ENCODE data around the gene NEK5. TPM values are rescaled to one million over a fixed set of nuclear protein-coding genes. Genes with fewer than 3 reads are reported as not detected.
"Not testable (repeated sequence)": the region's sequence is repeated elsewhere in the genome, so short reads cannot be mapped to it uniquely, and the experiment has no call there.

Gene NEK5
- total and polyA plus RNA-seq, 2 donors, result 0.28 to 0.34 TPM

DNA sequence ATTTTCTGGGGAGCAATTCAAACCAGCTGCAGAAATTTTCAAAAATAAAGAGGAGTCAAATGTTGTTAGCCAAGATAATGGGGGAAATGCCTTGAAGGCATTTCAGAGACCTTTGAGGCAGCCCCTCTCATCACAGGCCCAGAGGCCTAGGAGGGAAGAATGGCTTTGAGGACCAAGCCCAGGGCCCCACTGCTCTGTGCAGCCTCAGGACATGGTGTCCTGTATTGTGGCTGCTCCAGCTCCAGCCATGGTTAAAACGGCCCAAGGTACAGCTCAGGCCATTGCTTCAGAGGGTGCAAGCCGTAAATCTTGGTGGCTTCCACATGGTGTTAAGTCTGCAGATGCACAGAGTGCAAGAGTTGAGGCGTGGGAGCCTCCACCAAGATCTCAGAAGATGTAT is 32.1 kb downstream of the NEK5 start:
- WGBS, result 97% methylated on average over 3 of the region's 3 CpGs
- Histone ChIP-seq H3K4me1 (ENCODE audit: control insufficient read depth in 2 of 2, insufficient read depth in 2 of 2, low read length in 2 of 2) (no peaks in the 10 kb centered on the region), H3K4me3 (ENCODE audit: low read length in 2 of 2) (no peak overlapping the region), H3K9me3 (ENCODE audit: control insufficient read depth in 2 of 2, insufficient read depth in 1 of 2, low read length in 1 of 2) (no peaks in the 10 kb centered on the region), H3K27ac (ENCODE audit: low read depth in 1 of 2, low read length in 1 of 2) (no peak overlapping the region), H3K27me3 (ENCODE audit: control insufficient read depth in 2 of 2, insufficient read depth in 1 of 2, low read length in 1 of 2) (no peaks in the 10 kb centered on the region), H3K36me3 (ENCODE audit: control insufficient read depth in 2 of 2, insufficient read depth in 2 of 2, low read length in 1 of 2) (no peaks in the 10 kb centered on the region)
- no peak for DNase-seq (ENCODE audit: low read depth in 6 of 9, low spot score in 9 of 9)

DNA sequence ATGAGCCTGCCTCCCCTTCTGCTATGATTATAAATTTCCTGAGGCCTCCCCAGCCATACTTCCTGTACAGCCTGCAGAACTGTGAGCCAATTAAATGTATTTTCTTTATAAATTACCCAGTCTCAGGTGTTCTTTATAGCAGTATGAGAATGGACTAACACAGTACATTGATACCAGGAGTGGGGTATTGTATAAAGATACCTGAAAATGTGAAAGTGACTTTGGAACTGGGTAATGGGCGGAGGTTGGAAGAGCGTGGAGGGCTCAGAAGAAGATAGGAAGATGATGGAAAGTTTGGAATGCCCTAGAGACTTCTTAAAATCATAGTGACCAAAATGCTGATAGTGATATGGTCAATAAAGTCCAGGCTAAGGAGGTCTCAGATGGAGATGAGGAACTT is 32.8 kb downstream of the NEK5 start:
- no peak for DNase-seq (ENCODE audit: low read depth in 6 of 9, low spot score in 9 of 9)
- Histone ChIP-seq H3K27ac (ENCODE audit: low read depth in 1 of 2, low read length in 1 of 2) (no peak overlapping the region), H3K4me3 (ENCODE audit: low read length in 2 of 2) (no peak overlapping the region), H3K9me3 (ENCODE audit: control insufficient read depth in 2 of 2, insufficient read depth in 1 of 2, low read length in 1 of 2) (no peaks in the 10 kb centered on the region), H3K27me3 (ENCODE audit: control insufficient read depth in 2 of 2, insufficient read depth in 1 of 2, low read length in 1 of 2) (no peaks in the 10 kb centered on the region), H3K4me1 (ENCODE audit: control insufficient read depth in 2 of 2, insufficient read depth in 2 of 2, low read length in 2 of 2) (no peaks in the 10 kb centered on the region), H3K36me3 (ENCODE audit: control insufficient read depth in 2 of 2, insufficient read depth in 2 of 2, low read length in 1 of 2) (no peaks in the 10 kb centered on the region)
- over 99% methylated on average over 2 of the region's 2 CpGs for WGBS

DNA sequence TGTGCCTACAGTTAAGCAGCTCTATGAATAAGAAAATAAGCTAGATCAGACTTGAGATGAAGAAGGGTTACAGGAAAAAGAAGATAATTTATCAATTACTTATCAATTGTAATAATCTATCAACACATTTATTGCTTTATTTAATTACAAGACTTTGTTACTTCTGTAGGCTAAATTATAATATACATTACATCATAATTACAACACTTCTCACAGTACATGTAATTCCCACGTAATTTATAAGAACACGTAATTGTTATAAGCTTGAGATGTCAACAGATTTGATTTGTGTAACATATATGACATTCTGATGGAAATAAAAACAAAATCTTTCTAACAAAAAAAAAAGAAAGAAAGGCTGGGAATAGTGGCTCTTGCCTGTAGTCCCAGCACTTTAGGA is 36.8 kb downstream of the NEK5 start:
- 97% methylated on average over 2 of the region's 2 CpGs for WGBS

DNA sequence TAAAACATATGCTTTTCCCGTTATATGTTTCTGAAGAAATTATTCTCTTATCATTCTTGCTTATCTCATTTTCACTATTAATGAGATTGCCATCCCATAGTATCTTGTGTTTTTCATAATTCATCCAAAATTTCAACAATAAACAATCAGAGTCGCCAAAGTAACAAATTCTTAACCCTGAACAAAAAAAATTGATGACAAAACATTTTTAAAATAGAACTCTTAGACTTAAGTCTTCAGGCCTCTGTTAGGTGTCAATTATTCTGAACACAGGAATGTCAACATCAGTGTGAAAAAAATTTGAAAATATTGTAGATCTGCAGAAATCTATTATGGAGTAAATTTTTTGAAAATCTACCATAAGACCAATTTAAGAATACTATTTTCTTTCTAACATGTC is 37.4 kb downstream of the NEK5 start:
- Histone ChIP-seq H3K27me3 (ENCODE audit: control insufficient read depth in 2 of 2, insufficient read depth in 1 of 2, low read length in 1 of 2) (no peaks in the 10 kb centered on the region), H3K36me3 (ENCODE audit: control insufficient read depth in 2 of 2, insufficient read depth in 2 of 2, low read length in 1 of 2) (no peaks in the 10 kb centered on the region), H3K4me1 (ENCODE audit: control insufficient read depth in 2 of 2, insufficient read depth in 2 of 2, low read length in 2 of 2) (no peaks in the 10 kb centered on the region), H3K4me3 (ENCODE audit: low read length in 2 of 2) (no peak overlapping the region), H3K9me3 (ENCODE audit: control insufficient read depth in 2 of 2, insufficient read depth in 1 of 2, low read length in 1 of 2) (no peaks in the 10 kb centered on the region), H3K27ac (ENCODE audit: low read depth in 1 of 2, low read length in 1 of 2) (no peak overlapping the region)
- 97% methylated on average over 2 of the region's 2 CpGs for WGBS
- no peak for DNase-seq (ENCODE audit: low read depth in 6 of 9, low spot score in 9 of 9)

More for the DNA sequence above, 36.8 kb downstream of the NEK5 start:
- no peak for DNase-seq (ENCODE audit: low read depth in 6 of 9, low spot score in 9 of 9)
- no peak overlapping the region for H3K4me3 ChIP-seq (ENCODE audit: low read length in 2 of 2)
- no peak overlapping the region for H3K27ac ChIP-seq (ENCODE audit: low read depth in 1 of 2, low read length in 1 of 2)
- no peaks in the 10 kb centered on the region for H3K27me3 ChIP-seq (ENCODE audit: control insufficient read depth in 2 of 2, insufficient read depth in 1 of 2, low read length in 1 of 2)
- no peaks in the 10 kb centered on the region for H3K9me3 ChIP-seq (ENCODE audit: control insufficient read depth in 2 of 2, insufficient read depth in 1 of 2, low read length in 1 of 2)
- H3K36me3 ChIP-seq (ENCODE audit: control insufficient read depth in 2 of 2, insufficient read depth in 2 of 2, low read length in 1 of 2), result no peaks in the 10 kb centered on the region
- H3K4me1 ChIP-seq (ENCODE audit: control insufficient read depth in 2 of 2, insufficient read depth in 2 of 2, low read length in 2 of 2), result no peaks in the 10 kb centered on the region

DNA sequence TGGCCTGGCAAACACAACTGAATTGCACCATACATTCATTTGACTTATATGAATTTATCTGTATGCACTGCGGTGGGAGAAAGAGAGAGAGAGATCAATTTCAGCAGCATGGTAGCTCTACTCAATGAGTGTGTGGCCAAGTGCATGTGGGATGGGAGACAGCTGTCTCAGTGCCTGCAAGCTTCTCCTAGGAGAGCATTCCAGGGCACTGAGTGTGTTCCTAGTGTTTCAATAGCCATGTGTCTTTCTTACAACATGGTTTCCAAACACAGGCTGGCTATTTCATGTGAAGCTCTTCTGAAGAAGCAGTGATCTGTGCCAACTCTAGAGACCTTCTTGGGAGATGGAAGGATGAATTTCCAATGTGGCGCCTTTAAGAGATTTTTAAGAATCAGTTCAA is 43.5 kb downstream of the NEK5 start:
- WGBS, result 97% methylated on average over 2 of the region's 2 CpGs
- Histone ChIP-seq H3K27ac (ENCODE audit: low read depth in 1 of 2, low read length in 1 of 2) (no peak overlapping the region), H3K36me3 (ENCODE audit: control insufficient read depth in 2 of 2, insufficient read depth in 2 of 2, low read length in 1 of 2) (no peaks in the 10 kb centered on the region), H3K27me3 (ENCODE audit: control insufficient read depth in 2 of 2, insufficient read depth in 1 of 2, low read length in 1 of 2) (no peaks in the 10 kb centered on the region), H3K9me3 (ENCODE audit: control insufficient read depth in 2 of 2, insufficient read depth in 1 of 2, low read length in 1 of 2) (no peaks in the 10 kb centered on the region), H3K4me1 (ENCODE audit: control insufficient read depth in 2 of 2, insufficient read depth in 2 of 2, low read length in 2 of 2) (no peaks in the 10 kb centered on the region), H3K4me3 (ENCODE audit: low read length in 2 of 2) (no peak overlapping the region)
- no peak for DNase-seq (ENCODE audit: low read depth in 6 of 9, low spot score in 9 of 9)

DNA sequence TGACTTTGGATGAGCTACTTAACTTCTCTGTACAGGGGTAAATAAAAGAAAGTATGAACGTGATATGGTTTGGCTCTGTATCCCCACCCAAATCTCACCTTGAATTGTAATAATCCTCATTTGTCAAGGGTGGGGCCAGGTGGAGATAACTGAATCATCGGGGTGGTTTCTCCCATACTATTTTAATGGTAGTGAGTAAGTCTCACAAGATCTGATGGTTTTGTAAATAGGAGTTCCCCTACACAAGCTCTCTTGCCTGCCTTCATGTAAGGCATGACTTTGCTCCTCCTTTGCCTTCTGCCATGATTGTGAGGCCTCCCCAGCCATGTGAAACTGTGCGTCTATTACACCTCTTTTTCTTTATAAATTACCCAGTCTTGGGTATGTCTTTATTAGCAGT is 43.9 kb downstream of the NEK5 start:
- DNase-seq (ENCODE audit: low read depth in 6 of 9, low spot score in 9 of 9); H3K4me3 ChIP-seq (ENCODE audit: low read length in 2 of 2); H3K4me1 ChIP-seq (ENCODE audit: control insufficient read depth in 2 of 2, insufficient read depth in 2 of 2, low read length in 2 of 2); H3K9me3 ChIP-seq (ENCODE audit: control insufficient read depth in 2 of 2, insufficient read depth in 1 of 2, low read length in 1 of 2); H3K36me3 ChIP-seq (ENCODE audit: control insufficient read depth in 2 of 2, insufficient read depth in 2 of 2, low read length in 1 of 2); H3K27ac ChIP-seq (ENCODE audit: low read depth in 1 of 2, low read length in 1 of 2); H3K27me3 ChIP-seq (ENCODE audit: control insufficient read depth in 2 of 2, insufficient read depth in 1 of 2, low read length in 1 of 2): not testable (repeated sequence)
- 98% methylated on average over 3 of the region's 3 CpGs for WGBS

DNA sequence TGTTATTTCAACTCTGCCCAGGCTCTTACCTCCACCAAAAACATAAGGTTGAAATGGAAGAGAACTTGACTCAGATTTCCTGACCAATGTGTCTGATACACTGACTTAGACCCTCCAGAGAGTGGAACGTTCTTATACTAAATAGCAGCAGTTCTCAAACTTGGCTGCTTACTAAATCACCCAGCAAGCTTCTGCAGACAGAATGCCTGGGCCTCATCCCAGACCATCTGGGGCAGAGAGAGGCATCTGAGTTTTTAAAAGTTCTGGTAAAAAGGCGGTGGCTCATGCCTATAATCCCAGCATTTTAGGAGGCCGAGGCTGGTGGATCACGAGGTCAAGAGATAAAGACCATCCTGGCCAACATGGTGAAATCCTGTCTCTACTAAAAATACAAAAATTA is 46.3 kb downstream of the NEK5 start:
- H3K27ac ChIP-seq (ENCODE audit: low read depth in 1 of 2, low read length in 1 of 2), result no peak overlapping the region
- no peaks in the 10 kb centered on the region for H3K27me3 ChIP-seq (ENCODE audit: control insufficient read depth in 2 of 2, insufficient read depth in 1 of 2, low read length in 1 of 2)
- H3K36me3 ChIP-seq (ENCODE audit: control insufficient read depth in 2 of 2, insufficient read depth in 2 of 2, low read length in 1 of 2), result no peaks in the 10 kb centered on the region
- no peaks in the 10 kb centered on the region for H3K9me3 ChIP-seq (ENCODE audit: control insufficient read depth in 2 of 2, insufficient read depth in 1 of 2, low read length in 1 of 2)
- no peak for DNase-seq (ENCODE audit: low read depth in 6 of 9, low spot score in 9 of 9)
- no peaks in the 10 kb centered on the region for H3K4me1 ChIP-seq (ENCODE audit: control insufficient read depth in 2 of 2, insufficient read depth in 2 of 2, low read length in 2 of 2)
- H3K4me3 ChIP-seq (ENCODE audit: low read length in 2 of 2), result no peak overlapping the region
- WGBS, result 95% methylated on average over 4 of the region's 4 CpGs

DNA sequence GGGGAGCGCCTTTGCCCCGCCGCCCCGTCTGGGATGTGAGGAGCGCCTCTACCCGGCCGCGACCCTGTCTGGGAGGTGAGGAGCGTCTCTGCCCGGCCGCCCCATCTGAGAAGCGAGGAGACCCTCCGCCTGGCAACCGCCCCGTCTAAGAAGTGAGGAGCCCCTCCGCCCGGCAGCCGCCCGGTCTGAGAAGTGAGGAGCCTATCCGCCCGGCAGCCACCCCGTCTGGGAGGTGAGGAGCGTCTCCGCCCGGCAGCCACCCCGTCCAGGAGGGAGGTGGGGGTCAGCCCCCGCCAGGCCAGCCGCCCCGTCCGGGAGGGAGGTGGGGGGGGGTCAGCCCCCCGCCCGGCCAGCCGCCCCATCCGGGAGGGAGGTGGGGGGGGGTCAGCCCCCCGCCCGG is 49.0 kb downstream of the NEK5 start:
- H3K27ac ChIP-seq (ENCODE audit: low read depth in 1 of 2, low read length in 1 of 2); H3K4me3 ChIP-seq (ENCODE audit: low read length in 2 of 2); H3K36me3 ChIP-seq (ENCODE audit: control insufficient read depth in 2 of 2, insufficient read depth in 2 of 2, low read length in 1 of 2); H3K4me1 ChIP-seq (ENCODE audit: control insufficient read depth in 2 of 2, insufficient read depth in 2 of 2, low read length in 2 of 2); H3K9me3 ChIP-seq (ENCODE audit: control insufficient read depth in 2 of 2, insufficient read depth in 1 of 2, low read length in 1 of 2); H3K27me3 ChIP-seq (ENCODE audit: control insufficient read depth in 2 of 2, insufficient read depth in 1 of 2, low read length in 1 of 2); DNase-seq (ENCODE audit: low read depth in 6 of 9, low spot score in 9 of 9): not testable (repeated sequence)
- 97% methylated on average over 36 of the region's 36 CpGs for WGBS

DNA sequence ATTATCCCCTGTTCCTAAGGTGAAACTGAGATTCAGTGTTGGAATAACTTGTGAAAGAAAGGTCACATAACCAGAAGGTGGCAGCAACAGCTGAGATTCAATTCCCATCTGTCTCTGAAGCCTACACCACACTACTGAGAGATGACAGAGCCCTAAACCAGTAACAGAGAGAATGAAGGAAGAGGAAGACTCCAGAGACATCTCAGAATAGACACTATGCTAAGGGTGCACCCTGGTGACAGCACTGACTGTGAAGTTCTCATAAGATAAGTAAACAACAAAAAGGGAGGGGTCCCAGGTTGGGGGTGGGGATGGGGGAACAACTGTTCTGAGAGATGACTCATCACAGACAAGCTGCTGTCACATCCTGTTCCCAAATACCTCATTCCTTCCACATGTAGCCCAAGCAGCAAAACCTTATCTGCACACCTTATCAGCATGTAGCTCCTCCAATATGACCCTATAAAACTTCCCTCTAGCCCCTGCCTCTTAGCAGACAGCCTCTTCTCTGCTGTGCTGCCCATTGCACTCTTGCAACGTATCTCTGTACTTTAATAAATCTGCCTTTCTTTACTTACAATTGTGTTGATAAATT is 57.8 kb downstream of the NEK5 start:
- Histone ChIP-seq H3K36me3 (ENCODE audit: control insufficient read depth in 2 of 2, insufficient read depth in 2 of 2, low read length in 1 of 2) (no peaks in the 10 kb centered on the region), H3K27ac (ENCODE audit: low read depth in 1 of 2, low read length in 1 of 2) (no peak overlapping the region), H3K4me3 (ENCODE audit: low read length in 2 of 2) (no peak overlapping the region), H3K9me3 (ENCODE audit: control insufficient read depth in 2 of 2, insufficient read depth in 1 of 2, low read length in 1 of 2) (peaks cover 3 to 11% of the 10 kb centered on the region in 2 donors), H3K4me1 (ENCODE audit: control insufficient read depth in 2 of 2, insufficient read depth in 2 of 2, low read length in 2 of 2) (no peaks in the 10 kb centered on the region), H3K27me3 (ENCODE audit: control insufficient read depth in 2 of 2, insufficient read depth in 1 of 2, low read length in 1 of 2) (no peaks in the 10 kb centered on the region)
- 97% methylated on average over 1 of the region's 1 CpG for WGBS
- DNase-seq (ENCODE audit: low read depth in 6 of 9, low spot score in 9 of 9), result peak in 2 of 9 donors; percentile 1 to 9

DNA sequence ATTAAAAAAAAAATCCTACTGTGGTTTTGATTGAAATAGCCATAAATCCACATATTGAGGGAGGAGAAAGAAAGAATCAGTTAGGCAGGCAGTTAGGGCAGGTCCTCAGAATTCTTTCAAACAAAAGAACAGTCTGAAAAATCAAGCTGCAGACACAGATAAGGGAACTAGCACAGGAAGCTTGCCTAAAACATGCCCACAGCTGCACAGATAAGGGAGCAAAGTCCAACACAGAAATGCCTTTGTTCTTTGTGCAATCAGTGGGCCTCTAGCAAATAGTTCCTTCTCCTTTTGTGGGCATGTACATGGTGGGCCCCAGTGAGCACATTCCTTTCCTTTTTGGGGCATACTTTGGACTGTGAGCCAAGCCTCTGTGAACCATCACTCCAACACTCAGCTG is 61.6 kb downstream of the NEK5 start:
- no peak for DNase-seq (ENCODE audit: low read depth in 6 of 9, low spot score in 9 of 9)
- Histone ChIP-seq H3K4me3 (ENCODE audit: low read length in 2 of 2) (no peak overlapping the region), H3K9me3 (ENCODE audit: control insufficient read depth in 2 of 2, insufficient read depth in 1 of 2, low read length in 1 of 2) (peaks cover 3 to 14% of the 10 kb centered on the region in 2 donors), H3K27ac (ENCODE audit: low read depth in 1 of 2, low read length in 1 of 2) (no peak overlapping the region), H3K36me3 (ENCODE audit: control insufficient read depth in 2 of 2, insufficient read depth in 2 of 2, low read length in 1 of 2) (no peaks in the 10 kb centered on the region), H3K27me3 (ENCODE audit: control insufficient read depth in 2 of 2, insufficient read depth in 1 of 2, low read length in 1 of 2) (no peaks in the 10 kb centered on the region), H3K4me1 (ENCODE audit: control insufficient read depth in 2 of 2, insufficient read depth in 2 of 2, low read length in 2 of 2) (no peaks in the 10 kb centered on the region)
